HepG2 (cell line): Measurements from ENCODE around the gene ZBTB48. TPM values are rescaled to one million over a fixed set of nuclear protein-coding genes. Genes with fewer than 3 reads are reported as not detected.

ENCODE experiments used
- CEBPG ChIP-seq: IDR thresholded peaks from 2 replicates; pipeline ENCODE4 v1.6.1; 2016
- FOSL2 ChIP-seq: sonication (generic); formaldehyde crosslinking; IDR thresholded peaks from 2 replicates; pipeline ENCODE4 v1.4.0; 2020; ENCODE audit warnings: missing genetic modification reagents
- FOXK2 ChIP-seq: fragments of 450-650 bp; IDR thresholded peaks from 2 replicates; pipeline ENCODE4 v1.6.1; 2016
- HNRNPLL ChIP-seq: fragments of 200-400 bp; formaldehyde crosslinking; IDR thresholded peaks from 2 replicates; pipeline ENCODE4 v1.6.1; 2017; ENCODE audit warnings: mild to moderate bottlenecking, low read depth, low read length; ENCODE audit not compliant: poor library complexity, severe bottlenecking
- ISL2 ChIP-seq: sonication (generic); formaldehyde crosslinking; IDR thresholded peaks from 2 replicates; pipeline ENCODE4 v1.5.0; 2020; ENCODE audit warnings: missing genetic modification reagents
- KLF13 ChIP-seq: sonication (generic); formaldehyde crosslinking; IDR thresholded peaks from 2 replicates; pipeline ENCODE4 v1.4.0; 2020; ENCODE audit warnings: mild to moderate bottlenecking, missing genetic modification reagents
- LCORL ChIP-seq, 2 experiments: fragments of 450-650 bp in 1 of 2; sonication (generic) in 1 of 2; formaldehyde crosslinking in 1 of 2; IDR thresholded peaks; 2 replicates each; pipeline versions ENCODE4 v1.5.0 to v1.6.1; 2017 to 2020; ENCODE audit warnings: antibody characterized with exemption in 1 of 2, missing genetic modification reagents in 1 of 2
- MEIS2 ChIP-seq: sonication (generic); formaldehyde crosslinking; IDR thresholded peaks from 2 replicates; pipeline ENCODE4 v1.9.0; 2021; ENCODE audit warnings: mild to moderate bottlenecking, missing genetic modification reagents
- NFE2L1 ChIP-seq: sonication (generic); formaldehyde crosslinking; IDR thresholded peaks from 2 replicates; pipeline ENCODE4 v1.4.0; 2020; ENCODE audit warnings: missing genetic modification reagents, mild to moderate bottlenecking, borderline replicate concordance
- SKI ChIP-seq: fragments of 450-650 bp; IDR thresholded peaks from one replicate; pipeline ENCODE4 v1.6.1; 2018; ENCODE audit warnings: mild to moderate bottlenecking; ENCODE audit not compliant: partially characterized antibody
- SMYD3 ChIP-seq: sonication (generic); formaldehyde crosslinking; IDR thresholded peaks from 2 replicates; pipeline ENCODE4 v1.8.1; 2023; ENCODE audit warnings: mild to moderate bottlenecking, missing genetic modification reagents
- TGIF2 ChIP-seq: IDR thresholded peaks from 2 replicates; pipeline ENCODE4 v1.6.1; 2016; ENCODE audit warnings: control low read depth, missing compliant biosample characterization
- ZFY ChIP-seq: sonication (generic); formaldehyde crosslinking; IDR thresholded peaks from 2 replicates; pipeline ENCODE4 v1.4.0; 2020; ENCODE audit warnings: missing genetic modification reagents
- ZNF121 ChIP-seq: sonication (generic); formaldehyde crosslinking; IDR thresholded peaks from 2 replicates; pipeline ENCODE4 v1.5.0; 2020; ENCODE audit warnings: mild to moderate bottlenecking, missing genetic modification reagents
- ZNF446 ChIP-seq: sonication (generic); formaldehyde crosslinking; IDR thresholded peaks from 2 replicates; pipeline ENCODE4 v1.5.0; 2020; ENCODE audit warnings: mild to moderate bottlenecking, missing genetic modification reagents
- ZNF746 ChIP-seq: sonication (generic); formaldehyde crosslinking; IDR thresholded peaks from 2 replicates; pipeline ENCODE4 v1.8.0; 2022; ENCODE audit warnings: mild to moderate bottlenecking, missing genetic modification reagents
- ZNF747 ChIP-seq: sonication (generic); formaldehyde crosslinking; IDR thresholded peaks from 2 replicates; pipeline ENCODE4 v1.8.1; 2023; ENCODE audit warnings: missing genetic modification reagents, mild to moderate bottlenecking, borderline replicate concordance
- polyA plus RNA-seq, 8 experiments: library from polyadenylated mRNA; depleted of rRNA in 3 of 8; stranded (reverse) in 7 of 8; unstranded in 1 of 8; fragments of >200 nt; fragmentation: Illumina TruSeq in 4 of 8; extraction: Trizol in 4 of 8; gene quantifications; 2 replicates each; pipeline versions ENCODE4 v1.2.1 to v1.2.3, GENCODE V29; 2011 to 2016; ENCODE audit warnings: low read depth in 4 of 8, missing spikeins in 1 of 8, mixed read lengths in 1 of 8; ENCODE audit not compliant: insufficient read depth in 1 of 8
- total RNA-seq, 5 experiments: library from RNA; depleted of rRNA; stranded (reverse); fragments of >200 nt; fragmentation: Illumina TruSeq; extraction: Trizol; gene quantifications; 2 replicates each; pipeline ENCODE4 v1.2.3, GENCODE V29; 2016; ENCODE audit warnings: low read depth in 1 of 5
- TF ChIP-seq, protein P1 (sequence below): IDR thresholded peaks from 2 replicates; pipeline ENCODE4 v1.6.1; 2018; ENCODE audit warnings: missing genetic modification reagents
- TF ChIP-seq, protein P2 (sequence below): sonication (generic); formaldehyde crosslinking; IDR thresholded peaks from 2 replicates; pipeline ENCODE4 v1.4.0; 2020; ENCODE audit warnings: low read depth, mild to moderate bottlenecking, missing genetic modification reagents

ZBTB48 gene
- total and polyA plus RNA-seq, 2 of the 13 experiments (the other 11 are each of a cell fraction or from before 2014, with no cell fraction given) = 13.0 to 17.1 TPM

DNA sequence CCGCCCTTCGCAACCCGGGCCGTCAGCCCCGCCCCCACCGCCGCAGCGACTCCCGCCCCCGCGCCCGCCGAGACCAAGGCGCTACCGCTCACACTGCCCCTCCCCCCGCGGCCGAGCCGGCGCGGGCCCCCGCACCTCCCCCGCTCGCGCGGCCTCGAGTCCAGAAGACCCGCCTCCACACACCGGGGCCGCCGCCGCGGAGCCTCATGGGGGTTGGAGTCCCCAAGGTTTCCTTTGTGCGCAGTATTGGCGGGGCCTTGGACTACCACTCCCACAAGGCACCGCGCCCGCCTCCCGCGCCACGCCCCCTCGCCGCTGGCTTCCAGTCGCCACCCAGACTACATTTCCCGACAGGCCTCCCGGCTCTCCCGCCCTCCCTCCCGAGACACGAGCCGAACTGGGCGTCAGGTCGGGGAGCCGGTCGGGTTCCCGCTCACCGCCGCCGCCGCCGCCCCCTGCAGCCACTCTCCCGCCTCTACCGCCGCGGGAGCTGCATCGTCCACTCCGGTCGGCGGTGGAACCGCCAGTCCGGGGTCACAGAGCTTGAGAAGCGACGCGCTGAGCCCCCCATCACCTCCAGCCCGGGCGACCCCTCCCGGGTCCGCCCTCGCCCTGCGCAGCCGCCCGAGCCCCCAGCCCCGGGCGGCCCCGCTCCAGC lies 33.7 kb downstream of the ZBTB48 start, which contains the start of gene PHF13 (continued):
- TF ChIP-seq, protein P1, sequence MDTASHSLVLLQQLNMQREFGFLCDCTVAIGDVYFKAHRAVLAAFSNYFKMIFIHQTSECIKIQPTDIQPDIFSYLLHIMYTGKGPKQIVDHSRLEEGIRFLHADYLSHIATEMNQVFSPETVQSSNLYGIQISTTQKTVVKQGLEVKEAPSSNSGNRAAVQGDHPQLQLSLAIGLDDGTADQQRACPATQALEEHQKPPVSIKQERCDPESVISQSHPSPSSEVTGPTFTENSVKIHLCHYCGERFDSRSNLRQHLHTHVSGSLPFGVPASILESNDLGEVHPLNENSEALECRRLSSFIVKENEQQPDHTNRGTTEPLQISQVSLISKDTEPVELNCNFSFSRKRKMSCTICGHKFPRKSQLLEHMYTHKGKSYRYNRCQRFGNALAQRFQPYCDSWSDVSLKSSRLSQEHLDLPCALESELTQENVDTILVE (CRISPR knock-in tag) = peak; percentile 89
- peak; percentile 76 for TF ChIP-seq ZNF746 (CRISPR knock-in tag)
- TF ChIP-seq ISL2 (CRISPR knock-in tag) = peak; percentile 70
- no peak for TF ChIP-seq SMYD3 (CRISPR knock-in tag)
- peak; percentile 73 for TF ChIP-seq ZFY (CRISPR knock-in tag)
- no peak for TF ChIP-seq LCORL (IDR thresholded peaks at IDR 0.05)
- peak; percentile 68; the same call in 1 of the 2 replicates for TF ChIP-seq LCORL (CRISPR knock-in tag; IDR thresholded peaks at IDR 0.05)
- no peak for TF ChIP-seq CEBPG (CRISPR knock-in tag)
- TF ChIP-seq ZNF747 = 0 out of 2 replicates have a peak, but pooled peaks have one; percentile 19
- 0 out of 2 replicates have a peak, but pooled peaks have one; percentile 13 for TF ChIP-seq MEIS2
- 0 out of 2 replicates have a peak, but pooled peaks have one; percentile 49 for TF ChIP-seq TGIF2 (CRISPR knock-in tag)
- no peak for TF ChIP-seq FOXK2
- TF ChIP-seq NFE2L1 (CRISPR knock-in tag) = no peak
- TF ChIP-seq KLF13 (CRISPR knock-in tag) = no peak
- TF ChIP-seq ZNF446 (CRISPR knock-in tag) = no peak
- peak; percentile 43; the same call in 1 of the 2 replicates for TF ChIP-seq FOSL2 (CRISPR knock-in tag)
- TF ChIP-seq HNRNPLL = peak; percentile 39
- TF ChIP-seq ZNF121 (CRISPR knock-in tag) = no peak
- TF ChIP-seq, protein P2, sequence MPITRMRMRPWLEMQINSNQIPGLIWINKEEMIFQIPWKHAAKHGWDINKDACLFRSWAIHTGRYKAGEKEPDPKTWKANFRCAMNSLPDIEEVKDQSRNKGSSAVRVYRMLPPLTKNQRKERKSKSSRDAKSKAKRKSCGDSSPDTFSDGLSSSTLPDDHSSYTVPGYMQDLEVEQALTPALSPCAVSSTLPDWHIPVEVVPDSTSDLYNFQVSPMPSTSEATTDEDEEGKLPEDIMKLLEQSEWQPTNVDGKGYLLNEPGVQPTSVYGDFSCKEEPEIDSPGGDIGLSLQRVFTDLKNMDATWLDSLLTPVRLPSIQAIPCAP (CRISPR knock-in tag) = no peak
- TF ChIP-seq SKI = peak; percentile 10
